Lung (tissue), 12 donors: ENCODE results near the gene PDE4C. TPM values are rescaled to one million over a fixed set of nuclear protein-coding genes. Genes with fewer than 3 reads are reported as not detected.

ENCODE experiments used
- ATAC-seq: fragments of 200-7000 bp; cut with Tn5 transposase; one replicate; pipeline ENCODE4 v1.9.1; 2020; ENCODE audit warnings: moderate number of reproducible peaks; ENCODE audit not compliant: insufficient read depth, low FRiP score
- DNase-seq, 3 donors: peaks; one replicate each; pipeline ENCODE4 v3.0.0-alpha.2; 2013 to 2017
- H3K27ac ChIP-seq, 2 donors: one replicate each; pipeline ENCODE4 v1.5.1; 2013; ENCODE audit warnings: mild to moderate bottlenecking in 2 of 2, moderate library complexity in 2 of 2, control low read depth in 1 of 2, inconsistent platforms in 1 of 2, low read depth in 1 of 2, low read length in 1 of 2
- H3K27me3 ChIP-seq, 3 donors: one replicate each; pipeline ENCODE4 v1.5.1; 2013; ENCODE audit warnings: low read length in 2 of 3; ENCODE audit not compliant: control insufficient read depth in 3 of 3, insufficient read depth in 3 of 3
- H3K36me3 ChIP-seq, 4 donors: one replicate each; pipeline ENCODE4 v1.5.1; 2013; ENCODE audit warnings: low read length in 4 of 4, mild to moderate bottlenecking in 1 of 4, moderate library complexity in 1 of 4; ENCODE audit not compliant: control insufficient read depth in 4 of 4, insufficient read depth in 4 of 4
- H3K4me1 ChIP-seq, 5 donors: one replicate each; pipeline ENCODE4 v1.5.1; 2013; ENCODE audit warnings: low read length in 5 of 5, mild to moderate bottlenecking in 2 of 5, moderate library complexity in 1 of 5; ENCODE audit not compliant: control insufficient read depth in 5 of 5, insufficient read depth in 5 of 5
- H3K4me3 ChIP-seq: one replicate; pipeline ENCODE4 v1.5.1; 2013; ENCODE audit warnings: mild to moderate bottlenecking, control low read depth, moderate library complexity
- H3K9ac ChIP-seq, 2 donors: one replicate each; pipeline ENCODE4 v1.5.1; 2013; ENCODE audit warnings: low read length in 2 of 2, control low read depth in 1 of 2; ENCODE audit not compliant: insufficient read depth in 1 of 2
- H3K9me3 ChIP-seq, 4 donors: one replicate each; pipeline ENCODE4 v1.5.1; 2013; ENCODE audit warnings: low read length in 3 of 4, mild to moderate bottlenecking in 1 of 4, moderate library complexity in 1 of 4; ENCODE audit not compliant: control insufficient read depth in 4 of 4, insufficient read depth in 3 of 4
- CTCF ChIP-seq: IDR thresholded peaks from 2 replicates; pipeline ENCODE4 v1.5.1; 2012; ENCODE audit warnings: mild to moderate bottlenecking; ENCODE audit errors: control extremely low read depth, extremely low read depth
- WGBS, 2 donors: extraction: QIAGEN DNeasy Blood & Tissue Kit; methylation state at CpG; one replicate each; pipeline ENCODE4 v1.1.7; 2013; 5-methylcytosine and 5-hydroxymethylcytosine counted together
- polyA plus RNA-seq, 2 donors: library from polyadenylated mRNA; stranded (reverse); fragments of 200-250 nt; gene quantifications; one replicate each; pipeline ENCODE4 v1.2.1, GENCODE V29; 2013
- total RNA-seq, 2 donors: library from RNA; depleted of rRNA in 1 of 2; stranded (reverse); fragments of >200 nt in 1 of 2; gene quantifications; one replicate each; pipeline ENCODE4 v1.2.1, GENCODE V29; 2014 to 2021
- donor health status: control.
- donor health status: control.
- donor health status: Bipolar disorder and iron deficiency.
- donor health status: healthy.
- donor health status: DM: yes; HTN: yes; CAD: no.

The PDE4C gene
- total and polyA plus RNA-seq, 4 donors = 0.32 to 32.4 (median 4.2) TPM

DNA sequence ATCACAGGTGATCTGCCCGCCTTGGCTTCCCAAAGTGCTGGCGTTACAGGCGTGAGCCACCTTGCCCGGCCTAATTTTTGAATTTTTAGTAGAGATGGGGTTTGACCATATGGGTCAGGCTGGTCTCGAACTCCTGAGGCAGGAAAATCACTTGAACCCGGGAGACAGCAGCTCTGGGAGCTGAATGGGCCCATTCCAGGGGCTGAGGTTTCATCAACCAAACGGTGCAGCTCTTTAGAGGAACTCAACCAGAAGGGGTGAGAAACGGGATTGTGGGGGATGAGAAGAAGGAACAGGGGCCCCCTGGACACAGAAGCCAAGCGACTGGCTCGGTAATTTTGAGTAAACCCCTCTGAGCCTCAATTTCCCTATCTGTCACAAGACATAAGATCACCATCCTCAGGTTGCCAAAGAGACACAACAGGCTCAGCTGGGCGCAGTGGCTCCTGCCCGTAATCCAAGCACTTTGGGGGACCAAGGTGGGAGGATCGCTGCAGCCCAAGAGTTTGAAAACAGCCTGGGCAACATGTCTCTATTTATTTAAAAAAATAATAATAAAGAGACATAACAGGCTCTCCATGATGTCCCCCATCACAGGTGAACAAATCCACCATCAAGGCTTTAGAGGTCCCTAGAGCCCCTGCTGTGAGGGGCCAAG, 47.5 kb upstream of the PDE4C start:
- Histone ChIP-seq H3K4me1 (peaks cover 0 to 19% (median 7%) of the 10 kb centered on the region in 5 donors), H3K27ac (peak overlapping the region in 1 of 2 donors; percentile 3), H3K4me3 (no peak overlapping the region), H3K9ac (no peak overlapping the region), H3K9me3 (no peaks in the 10 kb centered on the region), H3K36me3 (peaks cover 0 to 13% (median 10%) of the 10 kb centered on the region in 4 donors), H3K27me3 (no peaks in the 10 kb centered on the region)
- ATAC-seq = no peak
- peak in 2 of 3 donors; percentile 34 to 44 for DNase-seq
- TF ChIP-seq CTCF = no peak
- WGBS, 2 donors = 88 to 93% methylated on average over 13 of the region's 13 CpGs

- Histone ChIP-seq H3K4me3 (no peak overlapping the region), H3K9me3 (no peaks in the 10 kb centered on the region), H3K4me1 (peaks cover 0 to 12% (median 7%) of the 10 kb centered on the region in 5 donors), H3K27ac (no peak overlapping the region), H3K36me3 (peaks cover 0 to 17% (median 3%) of the 10 kb centered on the region in 4 donors), H3K27me3 (no peaks in the 10 kb centered on the region), H3K9ac (no peak overlapping the region)
- ATAC-seq (no peak), DNase-seq (peak in 1 of 3 donors; percentile 41)
- WGBS, 2 donors = 60 to 73% methylated on average over 6 of the region's 6 CpGs
- no peak for TF ChIP-seq CTCF
Observed at GRCh38 chr19:18271433-18271841, 45.2 kb upstream of the PDE4C start.

GRCh38 chr19:18270326-18270725, 44.1 kb upstream of the PDE4C start:
- H3K4me1 ChIP-seq = peaks cover 0 to 10% (median 7%) of the 10 kb centered on the region in 5 donors
- no peak overlapping the region for H3K27ac ChIP-seq
- TF ChIP-seq CTCF = no peak
- no peak overlapping the region for H3K9ac ChIP-seq
- H3K27me3 ChIP-seq = no peaks in the 10 kb centered on the region
- no peaks in the 10 kb centered on the region for H3K9me3 ChIP-seq
- 89 to 93% methylated on average over 9 of the region's 9 CpGs for WGBS, 2 donors
- no peak for ATAC-seq
- no peak for DNase-seq
- H3K36me3 ChIP-seq = peaks cover 0 to 24% (median 6%) of the 10 kb centered on the region in 4 donors
- no peak overlapping the region for H3K4me3 ChIP-seq
